ENCODE data around the gene MNX1. TPM values are rescaled to one million over a fixed set of nuclear protein-coding genes. Genes with fewer than 3 reads are reported as not detected.
A peak's percentile ranks its signal among the peaks of the same experiment; 100 is the strongest.

The MNX1 gene
- total and polyA plus RNA-seq, 10 of the 15 experiments (the other 5 are each of a cell fraction or from before 2014, with no cell fraction given), result 0.22 to 2.7 (median 1.3) TPM; not detected in 1

DNA sequence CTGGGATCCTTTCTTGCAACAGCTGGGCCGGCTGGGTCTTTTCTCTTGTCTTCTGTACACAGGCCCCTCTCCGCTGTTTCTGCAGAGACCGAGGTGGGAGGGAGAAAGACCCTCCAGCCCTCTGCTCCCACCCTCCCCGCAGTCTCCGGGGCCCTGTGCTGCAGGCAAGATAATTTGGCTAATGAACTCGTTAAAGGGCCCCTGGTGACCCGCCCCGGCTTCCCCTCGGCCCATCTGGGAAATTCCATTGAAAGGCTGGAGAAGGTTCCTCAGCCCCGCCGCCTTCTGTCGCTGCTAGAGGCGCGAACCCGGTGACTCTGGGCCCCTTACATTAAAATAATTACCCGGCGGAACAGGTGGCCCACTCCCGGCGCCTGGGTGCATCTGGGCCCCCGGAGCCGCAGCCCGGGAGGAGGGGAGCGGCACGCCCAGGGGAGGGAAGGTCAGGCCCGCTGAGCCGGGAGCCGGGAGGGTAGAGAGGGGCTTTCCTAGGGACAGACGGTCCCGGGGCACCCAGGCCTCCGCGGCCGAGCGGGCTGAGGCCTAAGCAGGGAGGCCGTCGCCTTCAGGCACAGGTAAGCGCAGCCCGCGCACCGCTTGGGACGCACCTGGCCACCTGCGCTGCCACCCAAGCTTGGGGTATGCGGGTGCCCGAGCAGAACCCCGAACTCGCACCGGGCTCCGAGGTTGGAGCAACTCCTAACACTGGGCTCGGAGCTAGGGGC lies 7.3 kb upstream of the MNX1 start (continued):
- TF ChIP-seq WRNIP1 (IDR thresholded peaks at IDR 0.05; ENCODE audit: borderline replicate concordance, low read depth, low read length), result no peak
- no peak for TF ChIP-seq DPF2 (IDR thresholded peaks at IDR 0.05)
- no peak for TF ChIP-seq TARDBP (IDR thresholded peaks at IDR 0.05; ENCODE audit: borderline replicate concordance)
- no peak for TF ChIP-seq RFX5 (IDR thresholded peaks at IDR 0.05; ENCODE audit: low read depth, low read length)
- TF ChIP-seq SP1 (IDR thresholded peaks at IDR 0.05; ENCODE audit: low read depth, low read length), result no peak

DNA sequence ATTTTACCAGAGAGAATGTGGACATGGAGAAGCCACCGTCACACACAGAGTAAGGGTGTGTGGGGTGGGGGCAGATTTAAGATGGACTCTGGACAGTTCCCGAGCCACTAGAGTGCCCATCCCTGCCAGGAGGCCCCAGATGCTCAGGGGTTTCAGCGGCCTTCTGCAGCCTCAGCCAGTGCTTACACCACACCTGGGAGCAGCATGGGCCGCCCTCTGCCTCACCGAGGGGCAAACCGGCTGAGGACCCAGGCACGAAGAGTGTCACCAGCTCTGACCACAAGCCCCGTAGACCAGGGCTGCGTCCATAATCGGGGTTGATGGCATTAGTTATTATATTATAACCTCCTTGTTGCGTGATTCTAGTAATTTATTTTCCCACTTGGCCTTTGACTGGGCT lies 6.7 kb upstream of the MNX1 start:
- ATAC-seq, result peak; percentile 9
- ChIA-PET POLR2A (interaction anchor here (0.5 kb wide), 1 partner anchor 120 kb away, joined by 3 read pairs; no protein-coding TSS in a partner anchor), CTCF (interaction anchor here (0.9 to 1.5 kb wide), 3 partner anchors 10 to 48 kb away, joined by 3 to 4 read pairs (median 3); no protein-coding TSS in a partner anchor), SMC1A (ENCODE audit: uncharacterized antibody, unreplicated experiment) (interaction anchor here (0.7 to 1.2 kb wide), 4 partner anchors 20 to 131 kb away, joined by 3 to 6 read pairs (median 3); no protein-coding TSS in a partner anchor), RAD21 (ENCODE audit: unreplicated experiment) (interaction anchor here (1.3 kb wide), 1 partner anchor 99 kb away, joined by 3 read pairs; no protein-coding TSS in a partner anchor)
- no peak overlapping the region for H2AFZ ChIP-seq (ENCODE audit: control insufficient read depth, low read depth, low read length)
- no peaks in the 10 kb centered on the region; the same call in 2 of the 3 replicates for H3K9me3 ChIP-seq (replicated peaks; ENCODE audit: control insufficient read depth, insufficient read depth, low read length)
- no peaks in the 10 kb centered on the region for H4K20me1 ChIP-seq (ENCODE audit: control insufficient read depth, insufficient read depth)
- H3K4me1 ChIP-seq (ENCODE audit: control insufficient read depth, insufficient read depth, low read length), result peaks cover 34% of the 10 kb centered on the region
- no peaks in the 10 kb centered on the region for H3K36me3 ChIP-seq (ENCODE audit: control insufficient read depth in 2 of 2, insufficient read depth in 2 of 2, low read length in 1 of 2)
- intact Hi-C loops (cut with micrococcal nuclease; ENCODE audit: unreplicated experiment), result loop anchor here (10.0 kb wide), 2 partner anchors 122 to 338 kb away; partner anchors contain the start of gene LMBR1
- no peak overlapping the region for H3K9ac ChIP-seq (ENCODE audit: control insufficient read depth, insufficient read depth, low read length)
- no peak overlapping the region for H3K4me2 ChIP-seq (ENCODE audit: control insufficient read depth, insufficient read depth)
- TF ChIP-seq GATAD2B (conservative IDR thresholded peaks at IDR 0.05; ENCODE audit: low read depth), result 0 out of 2 replicates have a peak, but pooled peaks have one; percentile 2
- TF ChIP-seq IKZF2 (IDR thresholded peaks at IDR 0.05), result no peak
- WGBS (ENCODE audit: insufficient coverage, insufficient replicate concordance, low lambda C conversion rate, missing lambda C conversion rate), result 34% methylated on average over 11 of the region's 11 CpGs
- in situ Hi-C loops (cut with MboI), result no loop called here
- FAIRE-seq, result no peak
- peaks cover 14 to 17% of the 10 kb centered on the region in 2 experiments for H3K27me3 ChIP-seq (replicated peaks in 1 of 2; ENCODE audit: control insufficient read depth in 2 of 2, insufficient read depth in 2 of 2, low read length in 1 of 2)
- no peak overlapping the region for H3K4me3 ChIP-seq
- H3K27ac ChIP-seq (ENCODE audit: control insufficient read depth, insufficient read depth), result no peak overlapping the region
- BruUV-seq (replicated peaks), result no TSS peak
- DNase-seq (ENCODE audit: low read depth, low spot score), result no peak
- H3K79me2 ChIP-seq (ENCODE audit: control insufficient read depth, insufficient read depth, low read length), result no peaks in the 10 kb centered on the region
